ENCODE measurements around the gene FBRSL1.
A peak's percentile ranks its signal among the peaks of the same experiment; 100 is the strongest.

FBRSL1 gene

DNA sequence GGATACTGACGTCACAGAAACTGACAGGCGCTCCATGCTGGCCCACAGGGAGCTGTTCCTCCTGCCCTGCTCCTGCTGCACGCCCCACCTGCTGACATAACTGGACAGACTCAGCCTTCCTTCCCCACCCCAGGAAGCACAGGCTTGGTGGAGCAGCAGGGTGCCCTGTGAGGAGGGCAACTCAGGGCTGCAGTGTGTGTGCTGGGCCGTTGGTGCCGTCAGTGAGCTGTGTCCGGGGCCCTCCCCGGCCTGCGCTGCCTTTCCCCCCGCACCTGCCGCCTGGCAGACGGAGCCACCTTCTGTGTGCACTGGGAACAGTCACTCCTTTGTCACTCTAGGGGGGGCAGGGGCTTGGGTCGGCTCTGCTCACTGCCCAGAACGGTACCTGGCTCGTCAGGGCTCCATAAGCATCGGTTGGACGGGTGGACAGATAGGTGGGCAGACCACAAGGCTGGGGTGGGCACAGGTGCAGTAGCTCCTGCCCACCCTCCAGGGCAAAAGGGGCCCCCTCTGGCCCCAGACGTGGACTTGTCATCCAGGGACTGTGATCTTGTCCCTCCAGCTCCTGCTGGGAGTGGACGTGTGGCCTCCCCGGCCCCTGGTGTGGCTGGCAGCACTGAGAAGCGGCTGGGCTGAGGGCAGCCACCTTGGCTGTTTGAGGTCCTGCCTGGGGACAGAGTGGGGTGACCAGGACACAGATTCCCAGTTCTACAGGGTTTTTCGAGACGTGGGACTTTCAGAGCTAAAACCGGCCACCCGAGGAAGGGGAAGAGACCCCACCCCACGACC lies 32.8 kb downstream of the FBRSL1 start:
- TF ChIP-seq, protein P1, sequence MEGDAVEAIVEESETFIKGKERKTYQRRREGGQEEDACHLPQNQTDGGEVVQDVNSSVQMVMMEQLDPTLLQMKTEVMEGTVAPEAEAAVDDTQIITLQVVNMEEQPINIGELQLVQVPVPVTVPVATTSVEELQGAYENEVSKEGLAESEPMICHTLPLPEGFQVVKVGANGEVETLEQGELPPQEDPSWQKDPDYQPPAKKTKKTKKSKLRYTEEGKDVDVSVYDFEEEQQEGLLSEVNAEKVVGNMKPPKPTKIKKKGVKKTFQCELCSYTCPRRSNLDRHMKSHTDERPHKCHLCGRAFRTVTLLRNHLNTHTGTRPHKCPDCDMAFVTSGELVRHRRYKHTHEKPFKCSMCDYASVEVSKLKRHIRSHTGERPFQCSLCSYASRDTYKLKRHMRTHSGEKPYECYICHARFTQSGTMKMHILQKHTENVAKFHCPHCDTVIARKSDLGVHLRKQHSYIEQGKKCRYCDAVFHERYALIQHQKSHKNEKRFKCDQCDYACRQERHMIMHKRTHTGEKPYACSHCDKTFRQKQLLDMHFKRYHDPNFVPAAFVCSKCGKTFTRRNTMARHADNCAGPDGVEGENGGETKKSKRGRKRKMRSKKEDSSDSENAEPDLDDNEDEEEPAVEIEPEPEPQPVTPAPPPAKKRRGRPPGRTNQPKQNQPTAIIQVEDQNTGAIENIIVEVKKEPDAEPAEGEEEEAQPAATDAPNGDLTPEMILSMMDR (conservative IDR thresholded peaks at IDR 0.05) = no peak
- H3K27ac ChIP-seq = no peak overlapping the region

DNA sequence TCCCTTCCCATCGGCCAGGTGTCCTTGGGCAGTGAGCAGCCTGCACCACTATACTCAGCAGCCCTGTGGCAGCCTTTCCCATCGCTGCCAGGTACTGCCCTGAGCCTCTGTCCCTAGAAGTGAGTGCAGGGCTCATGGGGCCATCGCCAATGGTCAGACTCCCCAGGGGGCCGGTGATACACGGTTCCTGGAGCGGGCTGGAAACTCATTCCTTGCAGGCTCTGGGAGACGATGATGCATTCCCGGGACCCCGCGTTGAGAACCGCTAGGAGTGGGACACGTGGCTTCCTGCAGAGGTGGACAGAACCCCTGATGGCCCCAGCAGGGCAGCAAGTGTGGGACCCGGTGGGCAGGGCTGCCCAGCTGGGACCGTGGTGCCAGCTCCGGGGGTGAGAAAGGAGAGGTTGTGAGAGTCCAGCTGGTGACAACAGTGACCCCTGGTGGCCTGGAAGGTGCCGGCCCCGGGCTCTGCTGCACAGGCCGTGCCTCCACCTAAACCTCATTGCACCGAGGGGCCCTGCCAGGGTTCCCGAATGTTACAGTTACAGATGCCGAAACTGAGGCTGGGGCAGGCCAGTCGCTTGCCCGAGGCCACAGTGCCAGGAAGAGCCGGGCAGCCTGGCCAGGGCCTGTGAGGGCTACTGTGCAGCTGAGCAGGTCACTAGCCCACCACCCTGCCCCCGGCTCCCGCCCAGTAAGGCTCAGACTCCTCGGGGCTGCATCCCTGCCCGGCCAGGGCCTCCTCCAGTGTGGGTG lies 33.8 kb downstream of the FBRSL1 start:
- TF ChIP-seq, protein P1 (conservative IDR thresholded peaks at IDR 0.05) = peak; percentile 96
- H3K27ac ChIP-seq = no peak overlapping the region

DNA sequence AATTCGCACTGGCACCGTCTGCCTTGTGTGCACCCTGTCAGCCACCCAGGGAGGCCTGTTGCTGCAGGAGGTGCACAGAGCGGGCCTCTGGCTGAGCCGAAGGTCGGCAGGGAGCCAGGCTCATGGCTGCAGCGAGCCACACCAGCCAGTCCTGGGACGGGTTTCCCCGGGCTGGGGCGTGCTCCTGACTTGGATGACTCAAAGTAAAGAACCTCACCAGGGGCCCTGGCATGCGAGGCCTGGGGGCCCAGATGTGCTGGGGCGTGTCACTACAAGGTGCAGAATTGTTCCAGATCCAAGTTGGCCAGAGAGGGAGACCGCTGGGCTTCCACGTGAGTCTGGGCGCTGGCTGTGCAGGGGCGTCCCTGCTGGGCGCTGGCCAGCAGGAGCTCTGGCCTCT lies 34.5 kb downstream of the FBRSL1 start:
- TF ChIP-seq, protein P1 (conservative IDR thresholded peaks at IDR 0.05) = no peak
- no peak overlapping the region for H3K27ac ChIP-seq

DNA sequence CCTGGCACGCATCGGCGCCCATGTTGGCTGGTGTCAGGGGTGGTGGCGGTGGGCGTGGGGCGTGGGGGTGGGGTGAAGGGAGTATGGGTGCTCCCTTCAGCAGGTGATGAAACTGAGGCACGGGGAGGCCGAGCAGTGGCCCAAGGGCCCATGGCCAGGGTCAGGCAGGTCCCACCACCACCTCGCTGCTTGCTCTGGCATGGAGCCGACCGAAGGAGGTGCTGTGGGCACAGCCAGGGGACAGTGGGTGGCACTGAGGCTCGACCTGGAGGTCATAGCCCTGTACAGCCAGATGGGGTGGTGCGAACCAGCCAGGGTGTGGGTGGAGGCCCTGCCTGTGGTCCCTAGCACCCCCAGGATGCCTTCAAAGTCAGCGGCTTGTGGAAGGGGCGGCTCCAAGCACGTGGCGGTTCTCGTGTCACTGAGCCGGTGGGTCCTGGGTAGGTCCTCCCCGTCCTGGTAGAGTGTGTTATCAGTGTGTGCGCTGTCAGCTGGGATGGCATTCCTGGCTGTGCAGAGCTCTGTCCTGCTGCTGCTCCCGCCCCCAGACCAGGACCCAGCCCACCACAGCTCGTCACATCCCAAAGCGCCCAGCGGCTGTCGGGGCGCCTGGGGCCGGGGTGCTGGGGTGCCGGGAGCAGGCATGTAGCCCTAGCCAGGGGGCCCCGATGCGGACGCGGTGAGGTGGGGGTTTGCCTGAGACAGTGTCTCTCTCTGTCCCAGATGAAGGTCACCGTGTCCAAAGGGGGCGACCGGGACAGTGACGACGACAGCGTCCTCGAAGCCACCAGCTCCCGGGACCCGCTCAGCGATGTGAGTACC lies 35.3 kb downstream of the FBRSL1 start:
- no peak overlapping the region for H3K27ac ChIP-seq
- TF ChIP-seq, protein P1 (conservative IDR thresholded peaks at IDR 0.05) = no peak

DNA sequence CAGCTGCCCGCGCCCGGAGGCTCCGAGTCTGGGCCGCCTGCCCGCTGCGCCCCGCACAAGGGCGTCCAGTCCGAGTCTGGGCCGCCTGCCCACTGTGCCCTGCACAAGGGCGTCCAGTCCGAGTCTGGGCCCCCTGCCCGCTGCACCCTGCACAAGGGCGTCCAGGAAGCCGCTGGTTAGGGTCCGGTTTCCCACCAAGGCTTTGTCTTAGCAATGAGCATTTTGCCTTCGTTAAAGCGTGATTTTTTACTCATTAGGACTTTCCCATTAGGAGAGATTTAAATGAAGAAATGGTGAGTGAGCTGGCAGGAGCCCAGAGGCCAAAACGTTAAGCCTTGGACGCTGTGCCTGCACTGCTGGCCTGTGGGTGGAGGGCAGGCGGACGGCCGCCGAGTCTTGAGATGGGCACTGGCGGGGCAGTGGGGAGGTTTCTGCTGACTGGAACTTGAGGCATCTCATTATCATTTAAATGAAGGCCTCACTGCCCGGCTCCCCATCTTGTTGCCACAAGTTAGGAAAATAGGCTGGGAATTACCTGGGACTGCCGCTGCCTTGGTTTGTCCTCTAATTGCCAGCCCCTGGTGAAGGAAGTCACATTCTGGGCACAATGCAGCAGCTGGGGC lies 36.0 kb downstream of the FBRSL1 start:
- no peak overlapping the region for H3K27ac ChIP-seq
- TF ChIP-seq, protein P1 (conservative IDR thresholded peaks at IDR 0.05) = no peak

DNA sequence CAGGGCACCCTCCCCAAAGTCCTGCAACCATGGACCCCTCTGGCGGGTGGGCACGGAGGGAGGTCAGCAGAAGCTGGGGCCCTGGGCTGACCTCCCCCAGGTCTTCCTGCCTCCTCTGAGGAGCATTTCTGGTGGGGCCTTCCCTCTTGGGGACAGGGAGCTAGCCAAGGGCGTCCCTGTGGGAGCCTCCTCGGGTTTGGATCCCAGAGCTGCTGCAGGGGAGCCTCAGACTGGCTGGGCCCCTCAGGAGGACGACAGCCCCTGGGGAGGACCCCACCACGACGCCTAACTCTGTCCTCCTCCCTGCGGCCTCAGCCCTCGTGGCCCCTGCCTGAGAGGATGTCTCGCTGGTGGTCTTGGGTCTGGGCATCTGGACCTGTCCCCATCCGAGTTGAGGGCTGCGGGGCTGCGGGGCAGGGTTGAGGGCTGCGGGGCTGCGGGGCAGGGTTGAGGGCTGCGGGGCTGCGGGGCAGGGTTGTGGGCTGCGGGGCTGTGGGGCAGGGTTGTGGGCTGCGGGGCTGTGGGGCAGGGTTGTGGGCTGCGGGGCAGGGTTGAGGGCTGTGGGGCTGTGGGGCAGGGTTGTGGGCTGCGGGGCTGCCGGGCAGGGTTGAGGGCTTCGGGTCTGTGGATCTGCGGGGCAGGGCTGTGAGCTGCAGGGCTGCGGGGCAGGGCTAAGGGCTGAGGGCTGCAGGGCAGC lies 37.4 kb downstream of the FBRSL1 start:
- TF ChIP-seq, protein P1 (conservative IDR thresholded peaks at IDR 0.05) = no peak
- no peak overlapping the region for H3K27ac ChIP-seq
